PC-9 (cell line): ENCODE measurements around the gene SLC38A2.

Experiments
- EZH2 ChIP-seq: fragments of 200-600 bp; sonication (generic); IDR thresholded peaks from 2 replicates; pipeline ENCODE4 v1.8.0; 2017; ENCODE audit warnings: antibody characterized with exemption, low read depth
- TF ChIP-seq, protein P1 (sequence below): fragments of 200-600 bp; sonication (generic); conservative IDR thresholded peaks from 2 replicates; pipeline ENCODE4 v1.6.1; 2017; ENCODE audit warnings: mixed run types, antibody characterized with exemption, mild to moderate bottlenecking, moderate library complexity

DNA sequence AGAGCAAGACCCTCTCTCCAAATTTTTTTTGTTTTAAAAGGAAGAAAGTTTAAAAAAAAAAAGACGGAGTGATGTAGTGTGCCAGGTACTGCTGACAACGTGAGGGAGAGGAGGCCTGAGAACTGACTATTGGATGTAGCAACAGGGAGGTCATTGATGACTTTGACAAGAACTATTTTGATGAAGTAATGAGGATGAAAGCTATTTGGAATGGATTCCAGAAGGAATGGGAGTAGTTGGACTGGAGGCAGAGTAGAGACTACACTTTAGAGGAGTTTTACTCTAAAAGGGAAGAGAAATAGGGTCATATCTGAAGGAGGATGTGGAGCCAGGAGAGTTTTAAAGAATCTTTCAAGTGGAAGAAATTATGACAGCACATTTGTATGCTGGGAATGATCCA, 27.8 kb upstream of the SLC38A2 start:
- no peak for TF ChIP-seq EZH2
- TF ChIP-seq, protein P1, sequence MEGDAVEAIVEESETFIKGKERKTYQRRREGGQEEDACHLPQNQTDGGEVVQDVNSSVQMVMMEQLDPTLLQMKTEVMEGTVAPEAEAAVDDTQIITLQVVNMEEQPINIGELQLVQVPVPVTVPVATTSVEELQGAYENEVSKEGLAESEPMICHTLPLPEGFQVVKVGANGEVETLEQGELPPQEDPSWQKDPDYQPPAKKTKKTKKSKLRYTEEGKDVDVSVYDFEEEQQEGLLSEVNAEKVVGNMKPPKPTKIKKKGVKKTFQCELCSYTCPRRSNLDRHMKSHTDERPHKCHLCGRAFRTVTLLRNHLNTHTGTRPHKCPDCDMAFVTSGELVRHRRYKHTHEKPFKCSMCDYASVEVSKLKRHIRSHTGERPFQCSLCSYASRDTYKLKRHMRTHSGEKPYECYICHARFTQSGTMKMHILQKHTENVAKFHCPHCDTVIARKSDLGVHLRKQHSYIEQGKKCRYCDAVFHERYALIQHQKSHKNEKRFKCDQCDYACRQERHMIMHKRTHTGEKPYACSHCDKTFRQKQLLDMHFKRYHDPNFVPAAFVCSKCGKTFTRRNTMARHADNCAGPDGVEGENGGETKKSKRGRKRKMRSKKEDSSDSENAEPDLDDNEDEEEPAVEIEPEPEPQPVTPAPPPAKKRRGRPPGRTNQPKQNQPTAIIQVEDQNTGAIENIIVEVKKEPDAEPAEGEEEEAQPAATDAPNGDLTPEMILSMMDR: no peak
